H1 (cell line): ENCODE data around the gene SETDB2. TPM values are rescaled to one million over a fixed set of nuclear protein-coding genes. Genes with fewer than 3 reads are reported as not detected.

ENCODE experiments used
- ATF3 ChIP-seq: IDR thresholded peaks from 2 replicates; pipeline ENCODE4 v1.6.1; 2011; ENCODE audit warnings: low read depth, mild to moderate bottlenecking, low read length; ENCODE audit not compliant: insufficient read depth
- CTBP2 ChIP-seq: IDR thresholded peaks from 2 replicates; pipeline ENCODE4 v1.7.0; 2011; ENCODE audit warnings: borderline replicate concordance, mild to moderate bottlenecking, moderate library complexity, mixed read lengths, low read length; ENCODE audit not compliant: insufficient read depth, insufficient read length
- CTCF ChIP-seq, 3 experiments: IDR thresholded peaks; 1 replicate in 2 of 3; 2 replicates in 1 of 3; pipeline versions ENCODE4 v1.5.1 to v1.6.1; 2011; ENCODE audit warnings: low read length in 3 of 3, mild to moderate bottlenecking in 3 of 3, inconsistent platforms in 2 of 3, low read depth in 1 of 3, moderate library complexity in 1 of 3; ENCODE audit not compliant: insufficient read depth in 1 of 3; ENCODE audit errors: control extremely low read depth in 1 of 3
- E2F6 ChIP-seq: IDR thresholded peaks from 2 replicates; pipeline ENCODE4 v1.6.1; 2012; ENCODE audit warnings: inconsistent platforms
- EZH2 ChIP-seq: fragments of 200-600 bp; sonication (generic); IDR thresholded peaks from 2 replicates; pipeline ENCODE4 v1.7.1; 2012; ENCODE audit warnings: low read depth, mild to moderate bottlenecking, moderate library complexity, low read length, inconsistent platforms; ENCODE audit not compliant: severe bottlenecking
- GTF2F1 ChIP-seq: IDR thresholded peaks from 2 replicates; pipeline ENCODE4 v1.6.1; 2012; ENCODE audit warnings: low read depth, low read length, improper control_type of control experiment, borderline replicate concordance
- JUN ChIP-seq: IDR thresholded peaks from 2 replicates; pipeline ENCODE4 v1.6.1; 2011; ENCODE audit warnings: low read depth, mild to moderate bottlenecking, improper control_type of control experiment, low read length
- JUND ChIP-seq: IDR thresholded peaks from 2 replicates; pipeline ENCODE4 v1.6.1; 2011; ENCODE audit warnings: mild to moderate bottlenecking, improper control_type of control experiment, low read length
- KDM1A ChIP-seq: fragments of 200-600, 300-600 bp; sonication (generic); IDR thresholded peaks from 2 replicates; pipeline ENCODE4 v1.7.1; 2016; ENCODE audit warnings: mild to moderate bottlenecking, low read length, borderline replicate concordance
- KDM4A ChIP-seq: IDR thresholded peaks from one replicate; pipeline ENCODE4 v1.7.1; 2012; ENCODE audit warnings: low read depth, mild to moderate bottlenecking, moderate library complexity, low read length, inconsistent platforms; ENCODE audit not compliant: severe bottlenecking
- KDM5A ChIP-seq: fragments of 200-600 bp; IDR thresholded peaks from 2 replicates; pipeline ENCODE4 v1.7.1; 2012; ENCODE audit warnings: mild to moderate bottlenecking, low read length, inconsistent platforms, mixed read lengths
- MAFK ChIP-seq: IDR thresholded peaks from 2 replicates; pipeline ENCODE4 v1.6.1; 2012; ENCODE audit warnings: low read depth, mild to moderate bottlenecking, improper control_type of control experiment, low read length
- NRF1 ChIP-seq: IDR thresholded peaks from 2 replicates; pipeline ENCODE4 v1.6.1; 2011; ENCODE audit warnings: mild to moderate bottlenecking, low read depth, low read length, improper control_type of control experiment
- POU5F1 ChIP-seq: IDR thresholded peaks from 2 replicates; pipeline ENCODE4 v1.6.1; 2011; ENCODE audit warnings: low read depth, mild to moderate bottlenecking, low read length, moderate library complexity
- RFX5 ChIP-seq: IDR thresholded peaks from 2 replicates; pipeline ENCODE4 v1.6.1; 2011; ENCODE audit warnings: low read depth, low read length, improper control_type of control experiment, borderline replicate concordance
- RNF2 ChIP-seq: fragments of 200-900, 300-1000 bp; sonication (generic); IDR thresholded peaks from 2 replicates; pipeline ENCODE4 v1.7.1; 2016; ENCODE audit warnings: borderline replicate concordance, low read depth, mild to moderate bottlenecking, antibody characterized with exemption, low read length; ENCODE audit not compliant: poor library complexity, severe bottlenecking; ENCODE audit errors: missing control alignments
- SIX5 ChIP-seq: IDR thresholded peaks from 2 replicates; pipeline ENCODE4 v1.6.1; 2011; ENCODE audit warnings: mild to moderate bottlenecking, low read depth, low read length
- SP1 ChIP-seq: IDR thresholded peaks from 2 replicates; pipeline ENCODE4 v1.6.1; 2011; ENCODE audit warnings: low read depth, low read length
- SRF ChIP-seq: IDR thresholded peaks from 2 replicates; pipeline ENCODE4 v1.6.1; 2011; ENCODE audit warnings: mild to moderate bottlenecking, low read depth, low read length, moderate library complexity
- YY1 ChIP-seq: IDR thresholded peaks from 2 replicates; pipeline ENCODE4 v1.6.1; 2011; ENCODE audit warnings: low read depth, mild to moderate bottlenecking, low read length
- polyA plus RNA-seq, 7 experiments: library from polyadenylated mRNA; depleted of rRNA in 3 of 7; stranded (reverse) in 5 of 7; unstranded in 2 of 7; fragments of >200 nt in 5 of 7; fragments of 200-250 nt in 2 of 7; gene quantifications; 1 replicate in 5 of 7; 2 replicates in 1 of 7; 4 replicates in 1 of 7; pipeline versions ENCODE4 v1.2.1 to v1.2.3, GENCODE V29; 2011 to 2013; ENCODE audit warnings: missing spikeins in 2 of 7, mixed read lengths in 2 of 7
- total RNA-seq: library from RNA; stranded (reverse); fragmentation: NEBNext Ultra II Directional; extraction: Animal tissue kit (Norgen Biotek cat#: 25700); gene quantifications from 2 replicates; pipeline ENCODE4 v1.2.1, GENCODE V29; 2021

SETDB2 gene
- total and polyA plus RNA-seq, 2 of the 8 experiments (the other 6 are each of a cell fraction or from before 2014, with no cell fraction given): 1.2 to 6.1 TPM

GRCh38 chr13:49443704-49444523, at the start of gene SETDB2, which contains the start of gene CAB39L (continued):
- TF ChIP-seq JUND: no peak
- no peak for TF ChIP-seq MAFK
- peak; percentile 75 for TF ChIP-seq KDM4A
- TF ChIP-seq RFX5: no peak
- TF ChIP-seq JUN: no peak
- peak; percentile 74 for TF ChIP-seq SP1
- TF ChIP-seq KDM5A: no peak
- TF ChIP-seq NRF1: no peak
- TF ChIP-seq EZH2: no peak
- peak; percentile 43; the same call in 1 of the 2 replicates for TF ChIP-seq E2F6
- no peak for TF ChIP-seq ATF3
- peak; percentile 61; the same call in 1 of the 2 replicates for TF ChIP-seq GTF2F1
- TF ChIP-seq YY1: peak; percentile 99
- TF ChIP-seq CTBP2: peak; percentile 26
- peak; percentile 46 for TF ChIP-seq SIX5
- TF ChIP-seq RNF2: no peak
- TF ChIP-seq CTCF (IDR thresholded peaks at IDR 0.05; ENCODE audit: control extremely low read depth in 1 of 3, insufficient read depth in 1 of 3, low read depth in 1 of 3, low read length in 3 of 3): peak; percentile 23 to 48 (median 30)
- no peak for TF ChIP-seq POU5F1
- no peak for TF ChIP-seq SRF
- TF ChIP-seq KDM1A: no peak
